ENCODE data around the gene EFCAB10.

EFCAB10 gene, protein sequence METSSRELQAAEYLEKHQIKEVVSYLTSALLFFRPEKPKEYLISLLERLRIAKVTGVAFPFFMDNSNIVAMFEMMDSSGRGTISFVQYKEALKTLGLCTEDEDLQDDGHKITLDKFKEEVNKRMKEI

DNA sequence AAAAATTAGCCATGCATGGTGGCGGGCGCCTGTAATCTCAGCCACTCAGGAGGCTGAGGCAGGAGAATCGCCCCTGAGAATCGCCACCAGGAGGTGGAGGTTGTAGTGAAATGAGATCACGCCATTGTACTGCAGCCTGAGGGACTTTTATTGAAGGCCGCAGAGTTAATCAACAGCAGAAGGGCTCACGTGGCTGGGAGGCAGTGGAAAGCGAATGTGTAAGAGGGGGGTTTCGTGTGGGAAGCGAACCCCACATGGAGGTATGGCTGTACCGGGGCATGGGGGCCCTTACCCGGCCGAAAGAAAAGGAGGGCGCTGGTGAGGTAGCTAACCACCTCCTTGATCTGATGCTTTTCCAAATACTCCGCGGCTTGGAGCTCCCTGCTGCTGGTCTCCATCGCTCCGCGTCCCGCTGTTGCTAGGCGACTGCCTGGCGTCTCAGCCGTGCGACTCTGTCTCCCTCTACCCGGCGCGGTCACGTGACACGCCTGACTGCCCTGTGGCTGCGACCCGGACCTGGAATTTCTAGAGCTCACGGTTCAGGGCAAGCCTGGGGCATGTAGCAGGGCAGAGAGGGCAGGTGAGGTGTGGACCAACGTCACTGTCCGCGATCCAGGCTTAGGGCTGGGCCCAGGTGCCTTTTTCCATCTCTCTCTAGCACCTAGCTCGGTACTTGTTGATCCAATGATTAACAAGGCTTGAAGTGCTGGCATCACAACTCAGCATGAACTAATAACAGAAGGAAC is at the start of gene EFCAB10:
Gene EFCAB10, minus strand, starts transcription at position 428 of the 746 bp plus-strand sequence. Its CDS starts 30 bp downstream, at position 398.
- DNase-seq (ENCODE audit: low read depth in 2 of 2): no peak

DNA sequence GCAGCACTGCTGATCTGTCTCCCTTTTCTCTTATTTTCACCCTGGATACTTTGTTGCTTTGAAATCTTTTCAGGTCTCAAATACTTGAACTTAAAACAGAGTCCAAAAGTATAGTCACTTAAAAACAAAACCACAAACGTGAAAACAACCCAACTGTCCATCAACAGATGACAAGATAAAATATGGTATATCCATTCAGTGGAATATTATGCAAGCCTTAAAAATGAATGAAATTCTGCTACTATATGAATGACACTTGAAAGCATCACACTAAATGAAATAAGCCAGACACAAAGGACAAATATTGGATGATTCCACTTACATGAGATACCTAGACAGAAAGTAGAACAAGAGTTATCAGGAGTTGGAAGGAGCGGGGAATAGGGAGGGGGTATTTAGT is 44.7 kb upstream of the EFCAB10 start:
- DNase-seq (ENCODE audit: low read depth in 2 of 2): no peak

DNA sequence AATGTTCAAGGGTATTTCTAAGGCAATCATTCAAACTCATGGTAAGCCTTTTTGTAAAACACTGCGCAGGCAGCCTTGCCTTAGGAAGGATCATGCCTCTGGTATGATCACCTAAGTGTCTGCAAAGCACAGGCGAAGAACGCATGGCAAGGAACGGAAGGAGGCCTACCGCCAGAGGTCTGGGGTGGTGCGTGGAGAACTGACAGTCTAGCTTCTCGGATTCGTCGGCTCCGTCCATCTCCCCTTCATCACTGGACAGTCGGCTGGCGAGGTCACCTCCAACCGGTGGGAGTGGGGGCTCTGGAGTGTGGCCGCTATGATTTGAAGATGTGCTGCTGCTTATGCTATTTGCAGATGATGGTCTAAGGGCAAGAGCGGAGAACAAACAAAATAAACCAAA is 42.6 kb upstream of the EFCAB10 start:
- no peak for DNase-seq (ENCODE audit: low read depth in 2 of 2)

DNA sequence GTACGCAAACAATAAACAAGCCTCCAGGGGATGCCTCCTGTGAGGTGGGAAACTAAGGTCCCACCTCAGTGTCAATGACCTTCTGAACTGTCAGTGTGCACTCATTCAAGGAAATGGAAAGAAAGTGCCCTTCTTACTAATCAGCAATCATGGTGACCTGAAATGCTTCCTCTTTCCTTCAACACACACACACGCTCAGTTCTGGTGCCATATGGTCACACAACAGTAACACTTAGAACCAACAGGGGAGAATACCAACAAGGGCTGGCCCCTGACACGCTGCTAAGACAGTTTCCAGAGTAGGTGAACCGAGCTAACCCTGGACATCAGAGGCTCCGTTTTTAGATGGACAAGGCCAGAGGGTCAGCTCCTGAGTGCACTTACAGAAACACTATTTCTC is 42.1 kb upstream of the EFCAB10 start:
- no peak for DNase-seq (ENCODE audit: low read depth in 2 of 2)

DNA sequence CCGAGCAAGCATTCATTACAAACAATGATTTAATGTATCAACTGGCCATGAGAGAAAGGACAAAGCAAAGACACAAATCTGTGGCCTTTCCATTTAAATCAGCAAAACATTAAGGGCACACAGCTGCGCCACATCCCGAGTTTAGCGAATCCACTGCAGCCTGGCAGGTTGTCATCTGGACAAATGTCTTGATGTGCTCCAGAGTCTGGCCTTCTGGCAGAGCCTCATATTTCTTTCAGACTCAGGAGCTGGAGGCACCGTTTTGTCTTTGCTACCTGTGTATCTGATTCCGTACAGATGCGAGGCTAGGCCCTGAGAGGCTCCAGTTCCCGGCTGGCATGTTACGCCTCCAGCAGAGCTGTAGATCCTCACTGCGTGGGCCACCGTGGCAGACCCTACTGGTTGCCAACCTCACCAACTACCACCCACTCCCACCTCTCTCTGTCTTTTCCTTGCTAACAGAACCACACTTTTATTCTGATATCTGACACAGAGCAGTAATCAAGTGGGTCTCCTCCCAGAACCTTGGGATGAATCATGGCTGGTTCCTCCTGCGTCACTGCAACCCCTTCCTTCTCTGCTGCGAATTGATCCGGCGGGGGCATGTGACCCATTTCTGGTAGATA is 40.9 kb upstream of the EFCAB10 start:
- DNase-seq (ENCODE audit: low read depth in 2 of 2): no peak

DNA sequence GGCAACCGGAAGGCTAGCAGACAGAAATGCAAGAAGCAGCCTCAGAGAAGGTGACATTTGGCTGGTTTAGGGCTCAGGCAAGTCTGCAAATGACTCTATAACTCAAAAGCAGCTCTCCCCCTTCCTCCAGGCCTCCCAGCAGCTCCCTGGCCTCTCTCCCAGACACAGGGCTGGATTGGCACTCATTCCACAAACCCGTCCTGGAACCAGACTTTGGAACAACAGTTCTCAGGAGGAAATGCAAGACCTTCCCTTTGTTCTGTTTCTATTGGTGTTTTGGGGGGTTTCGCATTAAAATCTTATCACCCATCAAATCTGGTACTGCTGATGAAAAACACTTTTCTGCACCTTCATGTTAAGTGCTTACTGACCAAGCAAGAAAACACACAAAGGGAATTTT is 40.3 kb upstream of the EFCAB10 start:
- DNase-seq (ENCODE audit: low read depth in 2 of 2): peak in 1 of 2 experiments; percentile 10

DNA sequence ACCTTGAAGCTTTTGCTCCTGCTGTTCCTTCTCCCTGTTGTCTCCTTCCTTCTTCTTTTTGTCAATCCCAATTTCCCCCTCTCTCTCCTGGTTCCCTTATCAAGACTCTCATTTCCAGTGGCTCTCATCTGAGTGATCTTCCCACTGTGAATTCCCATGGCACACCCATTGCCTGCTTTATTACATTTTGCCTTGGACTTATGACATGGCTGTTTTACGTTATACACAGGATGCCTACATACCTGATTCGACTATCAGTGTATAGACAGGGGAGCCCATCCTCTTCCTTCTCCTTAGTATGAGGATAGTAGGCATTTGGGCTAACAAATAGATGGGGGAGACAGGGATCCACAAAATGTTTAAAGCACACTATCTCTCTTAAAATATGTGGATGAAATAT is 39.9 kb upstream of the EFCAB10 start:
- DNase-seq (ENCODE audit: low read depth in 2 of 2): no peak

DNA sequence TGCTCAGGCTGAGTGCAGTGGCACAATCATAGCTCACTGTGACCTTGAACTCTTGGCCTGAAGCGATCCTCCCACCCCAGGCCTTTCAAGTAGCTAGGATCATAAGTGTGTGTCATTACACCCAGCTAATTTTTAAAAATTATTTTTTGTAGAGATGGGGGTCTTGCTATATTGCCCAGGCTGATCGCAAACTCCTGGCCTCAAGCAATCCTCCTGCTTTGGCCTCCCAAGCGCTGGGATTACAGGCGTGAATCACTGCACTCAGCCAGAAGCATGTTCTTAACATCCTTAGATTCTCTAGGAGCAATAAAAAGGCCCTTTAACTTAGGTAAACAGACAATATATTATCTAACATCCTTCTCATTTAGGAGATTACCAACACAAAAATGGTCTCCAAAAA is 38.3 kb upstream of the EFCAB10 start:
- no peak for DNase-seq (ENCODE audit: low read depth in 2 of 2)

DNA sequence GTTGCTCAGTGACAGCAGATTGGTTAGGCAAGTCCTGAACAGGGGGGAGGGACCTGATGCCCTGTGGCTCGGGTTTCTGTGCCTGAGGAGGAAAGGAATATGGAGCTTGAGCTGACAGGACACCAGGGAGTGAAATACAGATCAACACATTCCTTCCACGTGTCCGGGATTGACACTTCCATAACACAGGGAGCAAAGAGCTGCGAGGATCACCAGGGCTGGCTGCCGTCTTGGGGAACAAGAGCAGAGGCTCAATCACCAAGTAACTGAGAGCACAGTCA is 36.7 kb upstream of the EFCAB10 start:
- no peak for DNase-seq (ENCODE audit: low read depth in 2 of 2)

DNA sequence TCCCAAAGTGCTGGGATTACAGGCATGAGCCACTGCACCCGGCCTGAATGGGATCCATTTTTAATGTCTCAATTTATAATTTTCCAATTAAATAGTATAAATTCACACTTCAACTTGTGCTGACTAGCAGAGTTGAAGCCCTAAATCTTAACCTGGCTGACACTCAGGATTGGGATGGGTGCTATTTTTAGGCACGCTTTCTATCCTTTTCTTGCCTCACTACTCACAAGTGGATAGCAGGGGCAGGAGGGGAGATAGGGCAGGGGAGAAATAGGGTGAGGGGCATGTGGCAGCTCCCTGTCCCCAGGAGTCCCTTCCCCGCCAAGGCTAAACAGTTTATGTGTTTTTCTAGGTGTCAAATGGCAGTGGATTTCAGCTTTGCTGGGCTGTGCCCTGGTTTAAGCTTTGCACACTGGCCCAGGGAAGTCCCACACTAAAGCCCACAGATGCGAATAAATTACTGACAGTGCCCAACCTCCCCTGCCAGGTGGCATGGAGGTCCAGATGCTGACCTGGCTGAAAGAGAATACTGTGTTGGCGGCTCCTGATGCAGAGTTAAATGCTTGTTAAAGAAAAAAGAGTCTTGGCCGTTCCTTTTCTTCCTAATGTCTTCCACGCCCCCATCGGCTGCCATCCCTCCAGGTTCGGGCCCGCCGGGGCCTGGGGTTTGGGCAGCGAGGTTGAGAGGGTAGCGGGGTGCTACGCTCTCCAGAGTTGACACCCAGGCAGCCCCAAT is 36.2 kb upstream of the EFCAB10 start:
- no peak for DNase-seq (ENCODE audit: low read depth in 2 of 2)

DNA sequence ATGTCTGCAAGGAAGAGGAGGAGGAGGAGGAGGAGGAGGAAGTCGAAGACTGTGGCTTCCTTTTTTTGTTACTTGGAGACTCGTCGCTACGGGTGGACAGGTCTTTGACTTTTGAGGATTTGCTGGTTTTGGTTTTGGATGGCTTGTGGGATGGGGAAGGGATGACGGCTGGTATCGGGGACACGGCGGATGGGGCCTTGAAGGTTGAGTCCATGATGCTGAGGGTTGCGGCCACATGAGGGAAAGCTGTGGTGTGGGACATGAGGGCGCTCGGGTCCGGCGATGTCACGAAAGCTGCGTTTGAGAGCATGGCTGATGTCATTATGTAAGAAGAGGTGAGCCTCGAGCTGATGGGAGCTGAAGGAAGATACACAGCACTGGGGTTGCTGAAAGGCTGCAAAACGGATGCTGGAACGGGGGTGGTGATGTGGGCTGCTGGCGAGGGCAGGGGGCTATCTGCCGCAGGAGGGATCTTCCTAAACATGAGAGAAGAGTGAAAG is 33.1 kb upstream of the EFCAB10 start:
- no peak for DNase-seq (ENCODE audit: low read depth in 2 of 2)

DNA sequence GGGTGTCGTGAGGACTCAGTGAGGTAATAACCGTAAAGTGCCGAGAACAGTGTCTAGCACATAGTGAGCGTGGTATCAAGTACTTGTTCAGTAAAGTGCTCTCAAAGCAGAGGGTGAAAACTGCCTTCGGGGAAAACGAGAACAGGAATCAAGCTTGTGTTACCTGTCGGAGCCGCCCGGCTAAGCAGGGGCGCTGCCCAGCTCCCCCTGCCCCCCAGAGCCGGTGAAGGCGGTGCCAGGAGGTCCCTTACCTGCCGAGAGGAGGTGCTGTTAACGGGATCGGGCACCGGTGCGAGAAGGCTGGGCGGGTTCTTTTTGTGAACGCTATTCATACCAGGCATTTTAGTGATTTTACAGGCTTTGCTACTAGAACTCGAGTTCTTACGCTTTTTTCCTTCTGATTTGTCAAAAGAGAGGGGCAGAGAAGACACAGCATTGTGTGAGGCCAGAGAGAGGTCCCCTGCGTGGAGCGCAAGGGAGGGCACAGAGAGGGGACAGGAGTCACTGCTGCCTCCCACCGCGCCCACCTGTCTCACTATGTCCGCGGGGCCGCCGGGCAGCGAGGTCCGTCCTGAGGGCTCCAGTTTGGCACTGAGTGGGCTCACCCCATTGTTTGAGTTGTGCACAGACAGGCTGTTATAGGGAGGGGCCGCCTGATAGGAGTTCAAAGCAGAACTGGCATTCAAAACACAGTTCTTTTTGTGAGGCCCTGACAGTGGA is 32.5 kb upstream of the EFCAB10 start:
- DNase-seq (ENCODE audit: low read depth in 2 of 2): no peak

DNA sequence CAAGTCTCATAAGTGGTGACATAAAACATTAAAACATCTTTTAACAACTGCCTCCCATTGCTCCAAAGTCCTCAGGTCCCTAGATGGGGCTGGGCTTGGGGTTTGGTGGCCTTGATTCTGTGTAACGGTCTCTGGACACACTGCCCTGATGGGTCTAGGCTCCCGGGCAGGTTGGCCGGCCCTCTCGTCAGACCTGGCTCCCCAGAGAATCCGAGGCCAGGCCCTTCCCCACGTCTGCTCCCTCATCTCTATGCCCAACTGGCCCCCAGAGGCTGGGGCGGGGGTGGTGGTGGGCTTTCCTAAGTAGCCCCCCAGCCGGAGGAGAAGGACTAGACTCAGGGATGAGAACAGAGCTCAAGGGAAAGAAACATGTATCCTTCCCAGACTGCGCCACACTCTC is 31.5 kb upstream of the EFCAB10 start:
- no peak for DNase-seq (ENCODE audit: low read depth in 2 of 2)

DNA sequence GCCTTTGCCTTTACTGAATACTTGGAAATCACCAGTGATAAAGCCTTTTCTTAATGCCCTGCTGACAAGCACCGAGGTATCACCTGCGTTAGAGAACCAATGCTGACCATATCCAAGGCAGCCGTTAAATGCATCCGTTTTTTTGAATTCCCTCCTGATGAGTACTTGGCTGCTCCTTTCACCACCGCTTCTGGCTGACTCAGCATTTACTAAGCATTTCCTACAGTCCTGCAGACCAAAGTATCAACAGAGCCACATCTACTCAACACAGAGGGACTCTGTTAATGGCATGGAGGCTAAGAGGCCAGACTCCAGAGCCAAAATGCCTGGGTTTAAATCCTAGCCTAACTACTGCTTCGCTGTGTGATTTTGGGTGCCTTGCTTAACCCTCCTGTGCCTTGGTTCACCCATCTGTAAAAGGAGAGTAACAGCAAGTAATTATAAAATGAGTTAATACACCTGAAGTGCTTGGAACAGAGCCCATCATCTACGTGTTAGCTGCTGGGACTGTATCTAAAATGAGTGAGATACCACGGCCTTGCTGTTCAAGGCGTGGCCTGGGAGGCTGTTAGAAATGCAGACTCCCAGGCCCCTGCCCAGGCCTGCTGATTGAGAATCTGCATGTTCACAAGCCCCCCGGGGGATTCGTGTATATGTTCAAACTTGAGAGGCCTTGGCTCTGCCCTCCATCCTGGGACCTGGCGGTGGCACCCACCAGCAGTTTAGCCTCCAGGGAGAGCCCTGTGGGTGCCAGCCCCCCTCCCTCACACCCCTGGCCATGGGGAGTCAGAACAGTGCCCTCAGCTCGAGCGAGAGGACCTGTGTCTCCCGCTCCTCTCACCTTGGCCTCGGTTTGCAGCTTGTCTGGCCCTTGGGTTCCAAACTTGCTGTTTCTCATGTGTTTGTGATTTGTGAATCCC is 30.8 kb upstream of the EFCAB10 start:
- no peak for DNase-seq (ENCODE audit: low read depth in 2 of 2)

DNA sequence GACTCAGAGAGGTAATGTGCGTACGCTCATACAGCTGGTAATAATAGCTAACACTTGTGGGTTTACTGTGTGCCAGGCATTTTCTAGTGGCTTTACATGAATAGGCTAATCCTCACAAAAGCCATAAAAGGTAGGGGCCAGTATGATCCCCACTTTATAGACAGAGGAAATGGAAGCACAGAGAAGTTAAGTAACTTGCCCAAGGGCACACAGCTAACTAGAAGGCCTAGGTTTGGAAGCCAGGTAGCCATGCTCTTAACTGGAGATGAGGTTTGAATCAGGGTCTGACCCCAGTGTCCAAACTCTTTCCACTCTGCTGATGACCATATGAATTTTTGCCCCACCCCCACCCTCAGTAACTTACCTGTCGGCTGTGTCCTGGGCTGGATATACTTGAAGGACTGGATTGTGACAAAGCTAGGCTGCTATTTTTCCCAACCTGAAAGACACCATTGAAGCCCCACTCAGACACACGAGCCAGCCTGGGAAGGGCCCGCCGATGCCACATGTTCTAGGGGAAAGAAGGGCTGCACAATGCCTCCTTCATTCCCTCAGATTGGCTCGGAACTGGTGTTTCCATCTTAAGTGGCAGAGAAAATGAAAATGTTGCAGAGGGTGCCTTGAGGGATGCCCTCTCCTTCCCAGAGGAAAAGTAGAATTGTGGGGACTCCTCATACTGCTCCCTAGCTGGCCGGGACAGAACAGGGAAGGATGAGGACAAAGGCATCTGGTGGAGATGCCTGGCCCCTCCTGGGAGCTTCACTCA is 29.1 kb upstream of the EFCAB10 start:
- DNase-seq (ENCODE audit: low read depth in 2 of 2): no peak

DNA sequence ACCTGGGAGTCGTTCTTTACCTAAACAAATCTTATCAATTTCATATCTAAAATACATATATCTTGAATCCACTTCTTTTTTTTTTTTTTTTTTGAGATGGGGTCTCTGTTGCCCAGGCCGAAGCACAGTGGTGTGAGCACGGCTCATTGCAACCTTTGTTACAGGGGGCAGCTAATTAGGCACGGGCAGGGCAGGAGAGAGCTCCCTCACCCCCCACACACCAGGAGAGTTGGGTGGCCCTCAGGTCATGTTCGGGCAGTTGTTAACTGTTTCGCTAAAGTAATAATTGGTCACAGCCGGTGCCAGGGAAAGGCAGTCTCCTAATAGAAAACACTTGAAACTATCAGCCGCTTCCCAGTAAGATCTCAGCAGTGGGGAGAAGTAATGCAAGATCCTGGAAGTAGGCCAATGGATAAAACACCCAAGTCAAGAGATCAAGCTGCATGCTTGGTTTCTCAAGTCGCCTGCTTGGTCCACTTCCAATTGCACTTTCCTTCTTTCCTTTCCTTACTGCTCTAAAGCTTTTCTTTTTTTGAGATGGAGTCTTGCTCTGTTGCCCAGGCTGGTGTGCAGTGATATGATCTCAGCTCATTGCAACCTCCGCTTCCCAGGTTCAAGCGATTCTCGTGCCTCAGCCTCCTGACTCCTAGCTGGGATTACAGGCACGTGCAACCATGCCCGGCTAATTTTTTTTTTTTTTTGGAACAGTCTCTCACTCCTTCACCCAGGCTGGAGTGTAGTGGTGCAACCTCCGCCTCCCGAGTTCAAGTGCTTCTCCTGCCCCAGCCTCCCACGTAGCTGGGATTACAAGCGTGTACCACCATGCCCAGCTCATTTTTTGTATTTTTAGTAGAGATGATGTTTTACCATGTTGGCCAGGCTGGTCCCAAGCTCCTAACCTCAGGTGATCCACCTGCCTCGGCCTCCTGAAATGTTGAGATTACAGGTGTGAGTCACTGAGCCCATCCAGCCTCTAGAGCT is 21.3 kb upstream of the EFCAB10 start:
- no peak for DNase-seq (ENCODE audit: low read depth in 2 of 2)

DNA sequence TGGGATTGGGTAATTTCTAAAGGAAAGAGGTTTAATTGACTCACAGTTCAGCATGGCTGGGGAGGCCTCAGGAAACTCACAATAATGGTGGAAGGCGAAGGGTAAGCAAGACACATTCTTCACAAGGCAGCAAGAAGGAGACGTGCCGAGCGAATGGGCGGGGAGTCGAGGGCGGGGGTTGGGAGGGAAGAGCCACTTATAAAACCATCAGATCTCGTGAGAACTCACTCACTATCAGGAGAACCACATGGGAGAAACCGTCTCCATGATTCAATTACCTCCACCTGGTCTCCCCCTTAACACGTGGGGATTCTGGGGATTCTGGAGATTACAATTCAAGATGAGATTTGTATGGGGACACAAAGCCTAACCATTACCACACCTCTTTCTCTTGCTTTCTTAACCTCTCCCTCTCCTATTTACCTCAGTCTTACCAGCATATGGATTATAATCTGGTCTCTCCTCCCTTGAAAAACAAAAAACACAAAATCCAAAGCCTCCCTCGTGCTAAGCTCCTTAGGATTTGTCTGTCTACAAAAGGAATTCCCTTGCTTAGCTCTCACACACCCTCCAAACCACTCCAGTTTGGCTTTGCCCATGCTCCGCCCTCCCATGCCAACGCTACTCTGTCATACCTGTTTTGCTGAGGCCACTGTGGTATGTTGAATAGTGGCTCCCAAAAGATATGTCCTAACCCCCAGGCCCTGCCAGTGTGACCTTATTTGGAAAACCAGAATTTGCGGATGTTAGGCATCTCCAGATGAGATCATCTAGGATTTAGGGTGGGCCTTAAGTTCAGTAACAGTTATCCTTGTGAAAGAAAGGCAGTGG is 19.6 kb upstream of the EFCAB10 start:
- no peak for DNase-seq (ENCODE audit: low read depth in 2 of 2)

DNA sequence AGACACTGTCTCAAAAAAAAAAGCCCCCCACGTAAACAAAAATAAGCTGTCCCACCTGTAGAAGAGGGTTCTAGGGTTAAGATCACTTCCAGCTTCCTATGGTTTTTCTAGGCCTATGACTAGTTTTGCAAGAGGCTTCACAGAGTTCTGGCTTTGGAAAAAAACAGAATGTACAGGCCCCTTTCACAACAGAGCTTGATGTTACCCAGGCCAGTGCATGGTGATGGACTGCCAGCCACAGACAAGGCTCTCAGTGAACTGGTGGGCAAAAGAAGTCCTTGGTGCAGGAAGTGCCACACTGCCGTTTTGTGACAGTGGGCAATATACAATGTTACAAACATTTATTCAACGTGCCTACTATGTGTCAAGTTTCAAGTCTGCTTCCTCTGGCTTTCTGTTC is 18.3 kb upstream of the EFCAB10 start:
- DNase-seq (ENCODE audit: low read depth in 2 of 2): no peak

Measured in fibroblast of skin of left biceps (primary cell).